B cell (primary cell): ENCODE results near the gene UTS2.

Experiments
- EZH2 ChIP-seq: IDR thresholded peaks from 2 replicates; pipeline ENCODE4 v1.6.1; 2012; ENCODE audit warnings: borderline replicate concordance, low read depth, mild to moderate bottlenecking, moderate library complexity, low read length; ENCODE audit not compliant: insufficient read depth, poor library complexity, severe bottlenecking
- TF ChIP-seq, protein P1 (sequence below): fragments of 200-600 bp; IDR thresholded peaks from one replicate; pipeline ENCODE4 v1.8.0; 2022; ENCODE audit warnings: antibody characterized with exemption, mild to moderate bottlenecking

DNA sequence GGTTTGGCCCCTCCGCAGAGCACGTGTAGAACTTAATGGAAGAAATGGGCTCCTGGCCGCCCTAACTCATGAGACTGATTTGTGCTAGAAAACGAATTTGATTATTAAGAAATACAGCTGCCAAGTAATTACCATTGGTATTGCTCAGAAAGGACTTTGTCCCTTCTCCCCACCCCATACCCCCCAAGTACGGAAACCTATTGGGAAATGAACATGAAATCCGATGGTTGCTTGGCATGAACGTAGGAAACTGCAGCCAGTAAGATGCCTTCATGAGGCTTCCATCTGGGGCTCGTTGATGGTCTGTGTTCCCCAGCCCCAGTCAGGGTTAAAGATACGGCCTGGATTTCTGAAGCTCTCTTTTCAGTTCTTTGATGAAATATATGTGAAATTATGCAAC lies 47.4 kb downstream of the UTS2 start:
- TF ChIP-seq, protein P1, sequence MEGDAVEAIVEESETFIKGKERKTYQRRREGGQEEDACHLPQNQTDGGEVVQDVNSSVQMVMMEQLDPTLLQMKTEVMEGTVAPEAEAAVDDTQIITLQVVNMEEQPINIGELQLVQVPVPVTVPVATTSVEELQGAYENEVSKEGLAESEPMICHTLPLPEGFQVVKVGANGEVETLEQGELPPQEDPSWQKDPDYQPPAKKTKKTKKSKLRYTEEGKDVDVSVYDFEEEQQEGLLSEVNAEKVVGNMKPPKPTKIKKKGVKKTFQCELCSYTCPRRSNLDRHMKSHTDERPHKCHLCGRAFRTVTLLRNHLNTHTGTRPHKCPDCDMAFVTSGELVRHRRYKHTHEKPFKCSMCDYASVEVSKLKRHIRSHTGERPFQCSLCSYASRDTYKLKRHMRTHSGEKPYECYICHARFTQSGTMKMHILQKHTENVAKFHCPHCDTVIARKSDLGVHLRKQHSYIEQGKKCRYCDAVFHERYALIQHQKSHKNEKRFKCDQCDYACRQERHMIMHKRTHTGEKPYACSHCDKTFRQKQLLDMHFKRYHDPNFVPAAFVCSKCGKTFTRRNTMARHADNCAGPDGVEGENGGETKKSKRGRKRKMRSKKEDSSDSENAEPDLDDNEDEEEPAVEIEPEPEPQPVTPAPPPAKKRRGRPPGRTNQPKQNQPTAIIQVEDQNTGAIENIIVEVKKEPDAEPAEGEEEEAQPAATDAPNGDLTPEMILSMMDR, result no peak
- TF ChIP-seq EZH2, result no peak
